ENCODE results near the gene TNS1. TPM values are rescaled to one million over a fixed set of nuclear protein-coding genes. Genes with fewer than 3 reads are reported as not detected.

Gene TNS1
- total and polyA plus RNA-seq, 8 donors = 38.5 to 166 (median 102) TPM

GRCh38 chr2:217897816-217898806 lies 104.7 kb downstream of the TNS1 start:
- no peak for TF ChIP-seq CTCF (IDR thresholded peaks at IDR 0.05)
- Histone ChIP-seq H3K4me1 (peaks cover 54 to 60% (median 57%) of the 10 kb centered on the region in 3 donors), H3K36me3 (peaks cover 0 to 62% (median 34%) of the 10 kb centered on the region in 3 donors), H3K27ac (peak overlapping the region; percentile 54 to 90 (median 76)), H3K27me3 (no peaks in the 10 kb centered on the region), H3K4me3 (peak overlapping the region in 1 of 4 donors; percentile 7), H3K9me3 (no peaks in the 10 kb centered on the region)
- WGBS, 2 donors = 39% methylated on average over 23 of the region's 23 CpGs
- ATAC-seq = peak; percentile 70 to 79 (median 74)
- FAIRE-seq = no peak
- peak; percentile 82 to 95 (median 91) for DNase-seq
- intact Hi-C loops (cut with DNase I) = loop anchor here in 1 of 3 donors (5.0 kb wide), 1 partner anchor 94 kb away; no protein-coding TSS in a partner anchor

- FAIRE-seq = no peak
- peak in 1 of 6 donors; percentile 41 for DNase-seq
- peaks cover 47 to 51% (median 48%) of the 10 kb centered on the region in 3 donors for H3K4me1 ChIP-seq
- H3K27ac ChIP-seq = peak overlapping the region; percentile 54 to 90 (median 76)
- H3K9me3 ChIP-seq = no peaks in the 10 kb centered on the region
- peaks cover 5 to 71% (median 39%) of the 10 kb centered on the region in 3 donors for H3K36me3 ChIP-seq
- H3K4me3 ChIP-seq = peak overlapping the region in 1 of 4 donors; percentile 7
- intact Hi-C loops (cut with DNase I) = loop anchor here in 1 of 3 donors (5.0 kb wide), 1 partner anchor 95 kb away; no protein-coding TSS in a partner anchor
- 32 to 35% methylated on average over 9 of the region's 9 CpGs for WGBS, 2 donors
- ATAC-seq = no peak
- TF ChIP-seq CTCF (IDR thresholded peaks at IDR 0.05) = no peak
- H3K27me3 ChIP-seq = no peaks in the 10 kb centered on the region
Measured at GRCh38 chr2:217897091-217897715, 105.6 kb downstream of the TNS1 start.

GRCh38 chr2:217895070-217895635 lies 107.6 kb downstream of the TNS1 start:
- 74 to 75% methylated on average over 19 of the region's 19 CpGs for WGBS, 2 donors
- no peak overlapping the region for H3K4me3 ChIP-seq
- intact Hi-C loops (cut with DNase I) = loop anchor here in 1 of 3 donors (5.0 kb wide), 1 partner anchor 97 kb away; no protein-coding TSS in a partner anchor
- H3K36me3 ChIP-seq = peaks cover 5 to 80% (median 60%) of the 10 kb centered on the region in 3 donors
- H3K27ac ChIP-seq = no peak overlapping the region
- no peaks in the 10 kb centered on the region for H3K27me3 ChIP-seq
- peaks cover 27 to 30% (median 29%) of the 10 kb centered on the region in 3 donors for H3K4me1 ChIP-seq
- DNase-seq (no peak), FAIRE-seq (no peak), ATAC-seq (no peak)
- TF ChIP-seq CTCF (IDR thresholded peaks at IDR 0.05) = no peak
- no peaks in the 10 kb centered on the region for H3K9me3 ChIP-seq

- 83 to 84% methylated on average over 8 of the region's 8 CpGs for WGBS, 2 donors
- H3K4me3 ChIP-seq = no peak overlapping the region
- peaks cover 5 to 95% (median 74%) of the 10 kb centered on the region in 3 donors for H3K36me3 ChIP-seq
- FAIRE-seq (no peak), ATAC-seq (no peak), DNase-seq (peak in 2 of 6 donors; percentile 45 to 60)
- no peaks in the 10 kb centered on the region for H3K27me3 ChIP-seq
- peaks cover 10 to 13% (median 13%) of the 10 kb centered on the region in 3 donors for H3K4me1 ChIP-seq
- no peak overlapping the region for H3K27ac ChIP-seq
- TF ChIP-seq CTCF (IDR thresholded peaks at IDR 0.05) = no peak
- no peaks in the 10 kb centered on the region for H3K9me3 ChIP-seq
- intact Hi-C loops (cut with DNase I) = no loop called here
Measured at GRCh38 chr2:217893440-217893839, 109.4 kb downstream of the TNS1 start.

Measured in pancreas (tissue), 10 donors.